CD4-positive, CD25-positive, alpha-beta regulatory T cell (primary cell): ENCODE data around the gene MGAT5B. TPM values are rescaled to one million over a fixed set of nuclear protein-coding genes. Genes with fewer than 3 reads are reported as not detected.

ENCODE experiments used
- ATAC-seq, 2 donors: fragments of 150-1000 bp; cut with Tn5 transposase; one replicate each; pipeline ENCODE4 v1.10.0; 2021; ENCODE audit warnings: low read depth in 2 of 2, moderate number of reproducible peaks in 2 of 2, moderate library complexity in 1 of 2
- DNase-seq, 3 donors: peaks; one replicate each; pipeline versions ENCODE4 v3.0.0 to v3.0.0-alpha.2; 2012 to 2022; ENCODE audit warnings: mixed read lengths in 1 of 3
- H3K27ac ChIP-seq: one replicate; pipeline ENCODE4 v1.7.0; 2013; ENCODE audit warnings: mild to moderate bottlenecking, low read length; ENCODE audit not compliant: insufficient read depth, poor library complexity, severe bottlenecking
- H3K27me3 ChIP-seq: one replicate; pipeline ENCODE4 v1.7.0; 2013; ENCODE audit warnings: low read length; ENCODE audit not compliant: control insufficient read depth, insufficient read depth
- H3K36me3 ChIP-seq: one replicate; pipeline ENCODE4 v1.7.0; 2013; ENCODE audit warnings: mild to moderate bottlenecking, low read length, moderate library complexity; ENCODE audit not compliant: control insufficient read depth, insufficient read depth
- H3K4me1 ChIP-seq: 2 replicates; pipeline ENCODE4 v1.7.0; 2013; ENCODE audit warnings: mild to moderate bottlenecking, low read length; ENCODE audit not compliant: insufficient read depth, control insufficient read depth, poor library complexity, severe bottlenecking
- H3K4me3 ChIP-seq: one replicate; pipeline ENCODE4 v1.7.0; 2013; ENCODE audit warnings: low read depth, mild to moderate bottlenecking, low read length, moderate library complexity
- H3K9me3 ChIP-seq, 2 experiments: 1 replicate in 1 of 2; 2 replicates in 1 of 2; pipeline ENCODE4 v1.7.0; 2013; ENCODE audit warnings: low read length in 2 of 2, mild to moderate bottlenecking in 1 of 2, moderate library complexity in 1 of 2; ENCODE audit not compliant: control insufficient read depth in 2 of 2
- H3K27ac Mint-ChIP-seq, 3 donors: one replicate each; pipeline ENCODE4 v1.8.0; 2020 to 2022; ENCODE audit warnings: mild to moderate bottlenecking in 3 of 3, mixed read lengths in 3 of 3, moderate library complexity in 2 of 3
- H3K27me3 Mint-ChIP-seq: one replicate; pipeline ENCODE4 v1.8.0; 2022; ENCODE audit warnings: mild to moderate bottlenecking, mixed read lengths
- H3K36me3 Mint-ChIP-seq: one replicate; pipeline ENCODE4 v1.8.0; 2020; ENCODE audit warnings: mixed read lengths
- H3K4me1 Mint-ChIP-seq, 4 donors: one replicate each; pipeline ENCODE4 v1.8.0; 2020 to 2022; ENCODE audit warnings: mixed read lengths in 4 of 4, mild to moderate bottlenecking in 1 of 4
- H3K4me3 Mint-ChIP-seq, 4 donors: one replicate each; pipeline ENCODE4 v1.8.0; 2020 to 2022; ENCODE audit warnings: mild to moderate bottlenecking in 4 of 4, mixed read lengths in 4 of 4, moderate library complexity in 3 of 4
- H3K9me3 Mint-ChIP-seq, 7 donors: one replicate each; pipeline ENCODE4 v1.8.0; 2020 to 2022; ENCODE audit warnings: mixed read lengths in 7 of 7, mild to moderate bottlenecking in 3 of 7, moderate library complexity in 2 of 7
- polyA plus RNA-seq, 4 donors: library from polyadenylated mRNA; unstranded; fragments of 300-500 nt; fragmentation: Illumina TruSeq; gene quantifications; one replicate each; pipeline ENCODE4 v1.2.3, GENCODE V29; 2021
- total RNA-seq: library from RNA; stranded (reverse); gene quantifications from one replicate; pipeline ENCODE4 v1.2.3, GENCODE V29; 2022

Gene MGAT5B
- total and polyA plus RNA-seq, 5 donors from 2014 or later: not detected

DNA sequence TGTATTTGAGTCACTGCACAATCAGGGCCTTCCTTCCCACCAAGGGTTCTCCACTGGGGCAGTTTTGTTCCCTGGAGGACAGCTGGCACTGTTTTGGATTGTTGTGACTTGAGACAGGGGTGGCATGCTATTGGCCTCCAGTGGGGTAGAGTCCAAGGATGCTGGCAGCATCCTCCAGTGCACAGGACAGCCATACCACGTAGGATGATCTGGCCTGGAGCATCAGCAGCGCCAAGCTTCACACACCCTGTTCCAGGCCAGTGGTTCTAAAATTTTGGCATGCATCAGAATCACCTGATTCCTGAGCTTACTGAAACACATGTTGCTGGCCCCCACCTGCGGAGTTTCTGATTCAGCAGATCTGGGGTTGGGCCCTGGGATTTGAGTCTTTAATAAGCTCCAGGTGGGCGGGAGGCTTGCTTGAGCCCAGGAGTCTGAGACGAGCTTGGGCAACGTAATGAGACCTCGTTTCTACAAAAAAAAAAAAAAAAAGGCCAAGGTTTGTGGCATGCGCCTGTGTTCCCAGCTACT lies 83.2 kb downstream of the MGAT5B start:
- H3K36me3 ChIP-seq: no peaks in the 10 kb centered on the region
- DNase-seq: no peak
- H3K27ac ChIP-seq: no peak overlapping the region
- H3K27me3 ChIP-seq: no peaks in the 10 kb centered on the region
- H3K9me3 Mint-ChIP-seq: no peaks in the 10 kb centered on the region
- no peak overlapping the region for H3K4me3 ChIP-seq
- H3K27me3 Mint-ChIP-seq: peaks cover 4% of the 10 kb centered on the region
- no peaks in the 10 kb centered on the region for H3K36me3 Mint-ChIP-seq
- H3K4me3 Mint-ChIP-seq: no peak overlapping the region
- no peaks in the 10 kb centered on the region for H3K4me1 Mint-ChIP-seq
- no peak for ATAC-seq
- H3K9me3 ChIP-seq: no peaks in the 10 kb centered on the region
- H3K4me1 ChIP-seq: no peaks in the 10 kb centered on the region
- no peak overlapping the region for H3K27ac Mint-ChIP-seq

DNA sequence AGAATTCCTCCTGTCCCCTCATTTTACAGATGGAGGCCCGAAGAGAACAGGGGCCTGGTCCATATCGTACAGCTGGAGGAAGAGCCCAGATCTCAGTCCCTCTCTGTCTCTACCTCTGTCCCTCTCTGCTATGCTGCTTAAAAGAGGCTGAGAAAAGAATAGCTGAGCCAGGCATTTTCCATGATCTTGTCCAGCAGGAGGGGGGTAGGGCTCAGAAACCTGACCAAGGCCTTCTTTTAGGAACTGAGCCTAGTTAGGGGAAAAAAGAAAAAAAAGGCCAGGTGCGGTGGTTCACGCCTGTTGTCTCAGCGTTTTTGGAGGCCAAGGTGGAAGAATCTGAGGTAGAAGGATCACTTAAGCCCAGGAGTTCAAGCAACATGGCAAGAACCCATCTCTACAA lies 84.2 kb downstream of the MGAT5B start:
- Mint-ChIP-seq H3K27ac (no peak overlapping the region), H3K36me3 (no peaks in the 10 kb centered on the region), H3K4me1 (no peaks in the 10 kb centered on the region), H3K9me3 (no peaks in the 10 kb centered on the region), H3K27me3 (peaks cover 4% of the 10 kb centered on the region), H3K4me3 (no peak overlapping the region)
- no peak overlapping the region for H3K27ac ChIP-seq
- H3K27me3 ChIP-seq: no peaks in the 10 kb centered on the region
- H3K4me3 ChIP-seq: no peak overlapping the region
- H3K36me3 ChIP-seq: no peaks in the 10 kb centered on the region
- no peaks in the 10 kb centered on the region for H3K4me1 ChIP-seq
- no peak for ATAC-seq
- DNase-seq: no peak
- H3K9me3 ChIP-seq: no peaks in the 10 kb centered on the region

DNA sequence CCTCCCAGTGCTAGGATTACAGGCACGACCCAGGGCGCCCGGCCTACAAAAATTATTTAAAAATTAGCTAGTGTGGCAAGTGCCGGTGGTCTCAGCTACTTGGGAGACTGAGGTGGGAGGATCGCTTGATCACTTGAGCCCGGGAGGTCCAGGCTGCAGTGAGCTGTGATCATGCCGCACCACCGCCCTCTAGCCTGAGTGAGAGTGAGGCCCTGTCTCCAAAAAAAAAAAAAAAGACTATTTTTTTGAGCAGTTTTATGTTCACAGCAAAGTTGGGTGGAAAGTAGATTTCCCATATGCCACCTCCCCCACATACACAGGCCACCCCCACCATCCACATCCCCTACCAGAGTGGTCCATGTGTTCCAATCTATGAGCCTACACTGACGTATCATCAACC lies 84.9 kb downstream of the MGAT5B start:
- Mint-ChIP-seq H3K36me3 (no peaks in the 10 kb centered on the region), H3K4me1 (no peaks in the 10 kb centered on the region), H3K4me3 (no peak overlapping the region), H3K27me3 (peaks cover 11% of the 10 kb centered on the region), H3K27ac (no peak overlapping the region), H3K9me3 (no peaks in the 10 kb centered on the region)
- Histone ChIP-seq H3K27me3 (no peaks in the 10 kb centered on the region), H3K4me1 (no peaks in the 10 kb centered on the region), H3K27ac (no peak overlapping the region), H3K36me3 (no peaks in the 10 kb centered on the region), H3K4me3 (no peak overlapping the region), H3K9me3 (no peaks in the 10 kb centered on the region)
- DNase-seq: no peak
- no peak for ATAC-seq

DNA sequence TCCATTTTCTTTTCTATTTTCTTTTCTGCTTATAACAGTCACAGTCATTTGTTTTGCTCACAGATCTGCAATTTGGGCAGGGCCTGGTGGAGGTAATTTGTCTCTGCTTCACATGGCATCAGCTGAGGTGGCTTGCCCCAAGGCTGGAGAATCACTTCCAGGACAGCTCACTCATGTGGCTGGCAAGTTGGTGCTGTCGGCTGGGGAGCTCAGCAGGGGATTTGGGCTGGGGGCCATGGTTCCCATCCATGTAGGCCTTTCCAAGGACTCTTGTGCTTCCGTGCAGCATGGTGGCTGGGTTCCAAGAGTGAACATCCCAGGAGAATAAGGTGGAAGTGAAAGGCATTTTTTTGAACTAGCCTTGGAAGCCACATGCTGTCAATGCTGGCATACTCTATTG lies 85.7 kb downstream of the MGAT5B start:
- Mint-ChIP-seq H3K27me3 (peaks cover 16% of the 10 kb centered on the region), H3K4me3 (no peak overlapping the region), H3K9me3 (no peaks in the 10 kb centered on the region), H3K27ac (no peak overlapping the region), H3K36me3 (no peaks in the 10 kb centered on the region), H3K4me1 (no peaks in the 10 kb centered on the region)
- ATAC-seq: no peak
- H3K4me1 ChIP-seq: no peaks in the 10 kb centered on the region
- H3K9me3 ChIP-seq: no peaks in the 10 kb centered on the region
- H3K27ac ChIP-seq: no peak overlapping the region
- no peaks in the 10 kb centered on the region for H3K27me3 ChIP-seq
- no peaks in the 10 kb centered on the region for H3K36me3 ChIP-seq
- no peak overlapping the region for H3K4me3 ChIP-seq
- no peak for DNase-seq

DNA sequence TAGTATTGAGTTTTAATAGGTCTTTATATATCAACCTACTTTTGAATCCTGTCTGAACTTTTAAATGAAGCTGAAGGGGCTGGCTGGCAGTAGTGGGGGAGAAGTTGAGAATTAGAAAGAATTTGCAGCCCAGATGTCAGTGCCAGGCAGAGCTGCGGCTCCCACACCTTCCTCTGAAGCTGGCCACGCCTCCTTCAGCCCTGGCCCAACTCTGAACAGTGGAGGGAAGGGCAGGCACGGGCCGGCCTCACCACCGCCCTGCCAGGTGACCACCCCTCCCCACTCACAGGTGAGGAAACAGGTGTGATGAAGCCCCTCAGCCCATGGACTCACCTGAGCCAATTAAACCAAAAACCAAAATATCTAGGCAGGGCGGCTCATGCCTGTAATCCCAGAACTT lies 87.0 kb downstream of the MGAT5B start:
- Mint-ChIP-seq H3K4me3 (no peak overlapping the region), H3K36me3 (no peaks in the 10 kb centered on the region), H3K27ac (no peak overlapping the region), H3K9me3 (peaks cover 0 to 2% (median 0%) of the 10 kb centered on the region in 7 donors), H3K4me1 (no peaks in the 10 kb centered on the region), H3K27me3 (peaks cover 22% of the 10 kb centered on the region)
- H3K9me3 ChIP-seq: no peaks in the 10 kb centered on the region
- DNase-seq (no peak), ATAC-seq (no peak)
- H3K4me1 ChIP-seq: no peaks in the 10 kb centered on the region
- no peak overlapping the region for H3K27ac ChIP-seq
- H3K4me3 ChIP-seq: no peak overlapping the region
- H3K36me3 ChIP-seq: no peaks in the 10 kb centered on the region
- H3K27me3 ChIP-seq: no peaks in the 10 kb centered on the region

DNA sequence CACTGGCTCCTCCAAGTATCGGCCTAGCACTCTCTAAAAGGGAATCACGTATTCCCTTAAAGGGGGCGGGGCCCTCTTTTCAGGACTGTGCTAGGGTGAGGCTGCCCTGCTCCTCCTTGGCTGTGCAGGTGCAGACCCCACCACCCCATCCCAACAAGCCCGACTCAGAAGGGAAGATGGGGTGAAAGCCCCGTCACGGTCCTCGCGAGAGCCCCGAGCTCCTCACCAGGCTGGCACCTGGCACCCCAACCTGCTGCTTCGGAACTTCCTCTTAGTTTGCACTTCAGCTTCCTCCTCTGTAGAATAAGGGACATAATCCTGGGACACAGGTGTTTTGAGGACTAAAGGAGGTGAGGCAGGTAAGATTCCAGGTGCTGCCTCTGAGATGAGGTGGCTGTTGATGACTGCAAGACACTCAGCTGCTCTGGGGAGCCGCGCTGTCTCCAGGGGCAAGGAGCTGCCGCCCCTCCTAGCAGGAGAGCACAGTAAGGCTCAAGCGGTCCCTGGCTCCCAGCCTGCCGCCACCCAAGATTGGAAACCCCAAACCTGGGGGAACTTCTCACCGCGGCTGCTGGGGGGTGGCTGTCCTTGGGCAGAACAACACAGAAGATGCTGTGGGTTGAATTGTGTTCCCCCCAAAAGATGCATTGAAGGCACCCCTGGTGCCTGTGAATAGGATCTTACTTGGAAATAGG lies 88.8 kb downstream of the MGAT5B start:
- no peaks in the 10 kb centered on the region for H3K4me1 ChIP-seq
- no peak overlapping the region for H3K27ac ChIP-seq
- Mint-ChIP-seq H3K27me3 (peaks cover 24% of the 10 kb centered on the region), H3K4me1 (no peaks in the 10 kb centered on the region), H3K9me3 (peaks cover 0 to 2% (median 0%) of the 10 kb centered on the region in 7 donors), H3K36me3 (no peaks in the 10 kb centered on the region), H3K27ac (no peak overlapping the region), H3K4me3 (no peak overlapping the region)
- ATAC-seq: no peak
- H3K27me3 ChIP-seq: no peaks in the 10 kb centered on the region
- no peak overlapping the region for H3K4me3 ChIP-seq
- no peak for DNase-seq
- H3K9me3 ChIP-seq: no peaks in the 10 kb centered on the region
- H3K36me3 ChIP-seq: no peaks in the 10 kb centered on the region

GRCh38 chr17:76957678-76958464 lies 89.7 kb downstream of the MGAT5B start:
- no peak overlapping the region for H3K27ac ChIP-seq
- H3K27me3 ChIP-seq: no peaks in the 10 kb centered on the region
- peaks cover 0 to 2% (median 0%) of the 10 kb centered on the region in 7 donors for H3K9me3 Mint-ChIP-seq
- no peak overlapping the region for H3K4me3 Mint-ChIP-seq
- ATAC-seq (no peak), DNase-seq (no peak)
- H3K36me3 ChIP-seq: no peaks in the 10 kb centered on the region
- peaks cover 3% of the 10 kb centered on the region for H3K36me3 Mint-ChIP-seq
- no peak overlapping the region for H3K27ac Mint-ChIP-seq
- no peaks in the 10 kb centered on the region for H3K4me1 ChIP-seq
- H3K27me3 Mint-ChIP-seq: peaks cover 24% of the 10 kb centered on the region
- H3K9me3 ChIP-seq: no peaks in the 10 kb centered on the region
- no peaks in the 10 kb centered on the region for H3K4me1 Mint-ChIP-seq
- H3K4me3 ChIP-seq: no peak overlapping the region
